HG03432 (cell line): Measurements from ENCODE around the gene SNX9.
"Not testable (repeated sequence)": the region's sequence is repeated elsewhere in the genome, so short reads cannot be mapped to it uniquely, and the experiment has no call there.

Experiments
- ATAC-seq: cut with Tn5 transposase; IDR thresholded peaks from one replicate; pipeline ENCODE4 v1.9.1; 2021; ENCODE audit warnings: mild to moderate bottlenecking, moderate library complexity; ENCODE audit not compliant: unreplicated experiment

Gene SNX9

DNA sequence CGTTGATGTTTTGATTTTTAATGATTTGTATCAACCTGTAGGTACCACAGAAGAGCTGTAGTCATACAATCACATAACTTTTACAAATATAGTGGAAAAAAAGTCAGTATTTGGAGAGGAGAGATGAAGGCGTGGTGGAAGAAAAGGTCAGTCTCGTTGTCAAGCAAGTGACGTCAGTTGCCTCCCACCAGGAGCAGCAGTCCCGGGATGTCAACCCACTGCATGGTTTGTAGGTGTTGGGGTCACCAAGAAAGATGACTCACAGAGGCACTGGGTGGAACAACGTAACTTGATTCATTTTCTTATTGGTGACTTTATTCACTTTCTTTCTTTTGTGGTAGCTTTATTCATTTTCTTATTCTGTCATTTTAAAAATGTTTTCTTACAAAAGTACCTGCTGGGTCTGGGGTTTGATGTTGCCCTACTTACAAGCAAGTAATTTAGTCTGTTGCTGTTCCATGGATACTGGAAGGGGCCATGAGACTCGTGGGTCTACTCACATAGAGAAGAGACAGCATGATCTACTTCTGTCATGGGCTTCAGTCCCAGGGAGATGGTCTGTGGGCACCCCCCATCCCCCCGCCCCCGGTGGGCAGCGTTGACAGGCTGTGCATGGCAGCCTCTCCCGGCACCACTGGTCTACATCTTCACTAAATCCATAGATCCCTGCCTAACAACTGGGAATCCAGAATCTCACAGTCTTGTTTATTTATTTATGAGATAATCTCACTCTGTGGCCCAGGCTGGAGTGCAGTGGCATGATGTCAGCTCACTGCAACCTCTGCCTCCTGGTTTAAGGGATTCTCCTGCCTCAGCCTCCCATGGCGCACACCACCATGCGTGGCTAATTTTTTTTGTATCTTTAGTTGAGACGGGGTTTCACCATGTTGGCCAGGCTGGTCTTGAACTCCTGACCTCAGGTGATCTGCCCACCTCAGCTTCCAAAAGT is 122.2 kb downstream of the SNX9 start:
- no peak for ATAC-seq

- no peak for ATAC-seq
Measured at GRCh38 chr6:157946053-157946617, 123.1 kb downstream of the SNX9 start.

GRCh38 chr6:157946865-157947532 is 124.0 kb downstream of the SNX9 start:
- ATAC-seq, result peak; percentile 71

DNA sequence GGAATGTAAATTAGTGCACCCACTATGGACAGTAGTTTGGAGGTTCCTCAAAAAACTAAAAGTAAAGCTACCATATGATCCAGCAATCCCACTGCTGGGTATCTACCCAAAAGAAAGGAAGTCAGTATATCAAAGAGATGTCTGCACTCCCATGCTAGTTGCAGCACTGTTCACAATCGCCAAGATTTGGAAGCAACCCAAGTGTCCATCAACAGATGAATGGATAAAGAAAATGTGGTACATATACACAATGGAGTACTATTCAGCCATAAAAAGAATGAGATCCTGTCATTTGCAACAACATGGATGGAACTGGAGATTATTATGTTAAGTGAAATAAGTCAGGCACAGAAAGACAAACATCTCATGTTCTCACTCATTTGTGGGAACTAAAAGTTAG is 127.9 kb downstream of the SNX9 start:
- ATAC-seq, result not testable (repeated sequence)

DNA sequence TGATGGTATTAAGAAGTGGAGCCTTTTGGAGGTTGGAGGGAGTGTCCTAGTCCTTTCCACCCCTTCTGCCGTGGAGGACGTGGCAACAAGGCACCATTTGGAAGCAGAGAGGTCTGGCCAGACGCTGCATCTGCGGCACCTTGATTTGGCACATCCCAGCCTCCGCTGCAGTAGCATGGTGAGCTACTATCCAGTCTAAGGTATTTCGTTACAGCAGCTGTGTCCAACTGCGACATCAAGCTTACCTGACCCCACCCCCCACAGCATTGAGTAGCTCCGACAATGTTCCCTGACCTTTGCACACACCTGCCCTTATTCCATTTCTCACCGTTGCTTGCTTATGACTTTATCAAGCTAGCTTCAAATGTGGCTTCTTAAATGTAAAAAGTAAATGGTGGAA is 128.8 kb downstream of the SNX9 start:
- ATAC-seq, result no peak

GRCh38 chr6:157952861-157953351 is 129.9 kb downstream of the SNX9 start:
- ATAC-seq, result no peak

GRCh38 chr6:157953580-157954091 is 130.6 kb downstream of the SNX9 start:
- ATAC-seq, result no peak

DNA sequence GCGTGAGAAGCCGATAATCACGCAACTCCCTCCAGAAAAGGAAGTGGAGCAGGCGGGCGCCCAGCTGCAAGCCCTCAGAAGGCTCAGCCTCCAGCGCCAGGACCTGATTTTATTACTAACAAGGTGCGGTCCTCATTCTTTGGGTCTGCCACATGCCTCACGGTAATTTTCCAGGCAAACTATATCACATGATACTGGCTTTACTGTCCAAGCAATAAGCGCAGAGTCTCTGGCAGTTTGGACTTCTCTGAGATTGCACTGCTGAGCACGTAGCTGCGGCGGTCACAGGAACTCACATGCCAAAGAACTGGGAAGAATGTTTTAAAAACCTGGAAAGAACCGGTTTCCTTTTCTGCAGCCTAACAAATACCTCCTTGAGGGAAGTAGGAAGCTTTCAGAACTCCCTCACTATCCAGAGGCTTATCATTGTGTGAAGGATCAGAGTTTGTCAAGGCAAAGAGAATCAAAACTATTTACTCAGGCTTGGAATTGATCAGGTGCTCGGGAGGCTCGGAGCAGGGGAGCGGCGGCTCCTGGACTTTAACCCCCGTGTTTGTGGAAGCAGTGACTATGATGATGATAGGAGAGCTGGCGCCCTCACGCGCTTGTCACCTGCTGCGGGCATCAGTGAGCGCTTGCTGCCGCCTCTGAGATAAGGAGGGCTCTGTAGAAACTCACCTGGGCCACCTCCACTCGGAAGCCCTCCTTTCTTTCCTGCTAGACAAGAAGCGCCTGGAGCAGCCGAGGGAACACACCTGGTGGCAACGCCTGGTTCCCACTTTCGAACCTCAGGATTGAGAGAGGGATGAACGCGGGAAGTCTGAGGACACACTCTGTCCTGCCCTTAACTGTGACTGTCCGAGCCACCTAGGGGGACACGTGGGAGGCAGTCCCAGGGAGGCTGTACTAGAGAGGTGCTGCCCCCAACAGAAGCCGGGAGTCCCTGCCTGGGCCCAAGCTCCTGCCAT is 131.4 kb downstream of the SNX9 start:
- no peak for ATAC-seq

- ATAC-seq, result no peak
Measured at GRCh38 chr6:157955675-157956074, 132.6 kb downstream of the SNX9 start.

GRCh38 chr6:157956171-157956730 is 133.2 kb downstream of the SNX9 start:
- no peak for ATAC-seq

- no peak for ATAC-seq
Measured at GRCh38 chr6:157959451-157960227, 136.6 kb downstream of the SNX9 start.

DNA sequence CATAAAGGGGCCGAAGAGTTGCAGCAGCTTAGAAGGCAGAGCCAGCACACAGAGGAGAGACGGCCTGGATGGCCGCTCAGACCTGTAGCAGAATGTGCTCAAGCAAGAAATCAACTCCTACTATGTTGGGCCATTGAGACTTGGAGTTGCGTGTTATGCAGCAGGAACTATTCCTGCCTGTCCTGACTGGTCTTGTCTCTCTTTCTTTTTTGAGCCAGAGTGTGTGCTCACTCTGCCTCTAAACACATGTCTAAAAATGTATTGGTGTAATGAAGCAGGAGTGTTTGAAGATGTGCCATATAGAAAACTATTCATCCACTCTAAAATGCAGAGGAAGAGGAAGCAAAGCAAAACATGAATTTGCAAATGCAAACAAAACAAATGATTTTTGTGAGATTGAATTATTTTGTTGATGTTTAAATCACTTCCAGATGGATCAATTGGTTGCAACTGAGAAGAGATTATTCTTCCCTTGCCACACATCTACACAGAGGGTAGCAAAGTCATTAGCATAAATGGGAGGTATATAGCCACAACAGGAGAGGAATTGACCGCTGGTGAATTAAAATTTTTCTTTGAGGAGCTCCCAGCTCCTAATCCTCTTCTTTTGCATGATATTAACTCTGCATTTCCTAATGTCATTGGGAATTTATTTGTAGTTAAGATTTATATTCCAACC is 138.2 kb downstream of the SNX9 start:
- ATAC-seq, result no peak

- no peak for ATAC-seq
Measured at GRCh38 chr6:157961832-157962575, 139.0 kb downstream of the SNX9 start.

DNA sequence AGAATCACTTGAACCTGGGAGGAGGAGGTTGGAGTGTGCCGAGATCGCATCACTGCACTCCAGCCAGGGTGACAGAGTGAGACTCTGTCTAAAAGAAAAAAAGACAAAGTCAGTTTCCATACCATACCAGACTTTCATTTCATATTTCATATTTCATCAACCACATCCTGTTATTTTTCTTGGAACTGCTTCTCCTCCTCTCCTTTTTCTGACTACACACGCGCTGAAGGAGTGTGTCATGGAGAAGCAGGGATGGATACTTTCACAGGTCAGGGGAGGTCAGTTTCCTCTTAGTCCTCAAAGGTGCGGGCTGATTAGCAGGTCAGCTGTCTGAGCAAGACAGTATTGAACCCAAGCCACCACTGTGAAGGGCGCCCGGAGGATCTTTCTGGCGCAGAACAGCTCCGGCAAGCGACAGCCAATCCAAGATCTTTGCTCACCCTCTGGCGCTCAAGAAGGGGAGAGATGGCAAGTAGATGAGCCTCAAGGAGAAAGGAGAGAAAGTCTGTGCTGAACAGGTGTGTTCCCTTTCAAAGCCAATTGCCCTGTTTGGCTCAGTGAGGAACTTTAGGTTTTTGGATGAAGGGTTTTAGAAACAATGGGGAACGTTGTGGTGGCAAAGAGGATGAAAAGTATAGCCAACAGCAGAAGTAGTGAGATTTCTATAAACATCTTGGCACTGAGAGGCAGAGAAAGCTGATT is 139.7 kb downstream of the SNX9 start:
- ATAC-seq, result no peak

DNA sequence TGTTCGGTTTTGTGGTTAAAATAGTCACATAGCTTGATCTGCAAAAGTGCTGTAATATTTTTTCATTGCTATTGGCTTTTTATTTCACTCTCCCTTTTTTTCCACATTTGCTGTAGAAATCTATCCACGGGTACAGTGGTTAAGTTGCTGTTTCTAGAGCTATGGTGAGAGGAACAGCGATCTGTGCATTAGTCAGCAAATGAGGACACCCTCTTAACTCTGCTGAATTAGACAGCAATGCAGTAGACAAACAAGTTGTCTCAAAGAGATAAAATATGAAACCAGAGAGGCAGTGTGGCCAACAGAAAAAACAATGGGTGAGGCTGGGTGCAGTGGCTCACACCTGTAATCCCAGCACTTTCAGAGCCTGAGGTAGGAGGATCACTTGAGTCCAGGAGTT is 141.1 kb downstream of the SNX9 start:
- no peak for ATAC-seq

- no peak for ATAC-seq
Measured at GRCh38 chr6:157965387-157965786, 142.3 kb downstream of the SNX9 start.

GRCh38 chr6:157966589-157966977 is 143.5 kb downstream of the SNX9 start:
- no peak for ATAC-seq
